Stimulated activated CD4-positive, alpha-beta T cell treated with anti-CD3 and anti-CD28 coated beads, Interleukin-4, amount 100 ng/mL, for 1 hour (primary cell): ENCODE measurements around the gene GRHPR.
"Not testable (repeated sequence)": the region's sequence is repeated elsewhere in the genome, so short reads cannot be mapped to it uniquely, and the experiment has no call there.

Experiments
- DNase-seq: peaks from one replicate; pipeline ENCODE4 v3.0.0-alpha.2; 2020

GRHPR gene

GRCh38 chr9:37424204-37424685, 1.7 kb downstream of the GRHPR start:
- DNase-seq, result no peak

- no peak for DNase-seq
Observed at GRCh38 chr9:37424686-37425297, 2.3 kb downstream of the GRHPR start.

- no peak for DNase-seq
Observed at GRCh38 chr9:37425298-37425752, 2.8 kb downstream of the GRHPR start.

GRCh38 chr9:37426431-37426830, 3.9 kb downstream of the GRHPR start:
- DNase-seq, result not testable (repeated sequence)

GRCh38 chr9:37426846-37427245, 4.3 kb downstream of the GRHPR start:
- DNase-seq, result no peak

GRCh38 chr9:37428345-37428744, 5.8 kb downstream of the GRHPR start:
- no peak for DNase-seq

GRCh38 chr9:37429441-37430285, 7.2 kb downstream of the GRHPR start:
- DNase-seq, result no peak

GRCh38 chr9:37430841-37431597, 8.5 kb downstream of the GRHPR start:
- no peak for DNase-seq

GRCh38 chr9:37432020-37432419, 9.5 kb downstream of the GRHPR start:
- DNase-seq, result no peak

- DNase-seq, result no peak
Observed at GRCh38 chr9:37433867-37434371, 11.4 kb downstream of the GRHPR start.

GRCh38 chr9:37436540-37436939, 14.0 kb downstream of the GRHPR start:
- DNase-seq, result no peak

GRCh38 chr9:37437010-37437409, 14.5 kb downstream of the GRHPR start:
- DNase-seq, result no peak

GRCh38 chr9:37437621-37438020, 15.1 kb downstream of the GRHPR start:
- DNase-seq, result no peak

- no peak for DNase-seq
Observed at GRCh38 chr9:37438359-37438758, 15.9 kb downstream of the GRHPR start.

GRCh38 chr9:37441776-37442370, 19.4 kb downstream of the GRHPR start:
- DNase-seq, result no peak

- DNase-seq, result no peak
Observed at GRCh38 chr9:37442556-37442955, 20.1 kb downstream of the GRHPR start.

- no peak for DNase-seq
Observed at GRCh38 chr9:37443566-37443965, 21.1 kb downstream of the GRHPR start.

- no peak for DNase-seq
Observed at GRCh38 chr9:37444890-37445289, 22.4 kb downstream of the GRHPR start.

GRCh38 chr9:37445832-37446231, 23.3 kb downstream of the GRHPR start:
- no peak for DNase-seq

- DNase-seq, result no peak
Observed at GRCh38 chr9:37446401-37446800, 23.9 kb downstream of the GRHPR start.

- DNase-seq, result no peak
Observed at GRCh38 chr9:37447111-37447510, 24.6 kb downstream of the GRHPR start.

- DNase-seq, result no peak
Observed at GRCh38 chr9:37449862-37450632, 27.6 kb downstream of the GRHPR start.
